Gastroesophageal sphincter (tissue), 3 donors: Measurements from ENCODE around the gene DOCK2.

Experiments
- CTCF ChIP-seq, 4 experiments: fragments of 200-600 bp in 2 of 4; fragments of 450-650 bp in 2 of 4; sonication (generic) in 1 of 4; IDR thresholded peaks; one replicate each; pipeline ENCODE4 v1.5.1; 2017 to 2019; ENCODE audit warnings: antibody characterized with exemption in 4 of 4, mild to moderate bottlenecking in 2 of 4, moderate library complexity in 2 of 4
- EP300 ChIP-seq: sonication (generic); formaldehyde crosslinking; IDR thresholded peaks from one replicate; pipeline ENCODE4 v1.6.1; 2017; ENCODE audit warnings: antibody characterized with exemption, mild to moderate bottlenecking
- POLR2A ChIP-seq, 2 donors: fragments of 450-650 bp; IDR thresholded peaks; one replicate each; pipeline ENCODE4 v1.6.1; 2017; ENCODE audit warnings: antibody characterized with exemption in 2 of 2, mild to moderate bottlenecking in 2 of 2, moderate library complexity in 1 of 2
- POLR2AphosphoS5 ChIP-seq: sonication (generic); formaldehyde crosslinking; IDR thresholded peaks from one replicate; pipeline ENCODE4 v1.6.1; 2017; ENCODE audit warnings: antibody characterized with exemption

GRCh38 chr5:169703813-169704212 lies 66.7 kb downstream of the DOCK2 start:
- no peak for TF ChIP-seq POLR2A (IDR thresholded peaks at IDR 0.05)
- TF ChIP-seq POLR2AphosphoS5 = no peak
- TF ChIP-seq CTCF (IDR thresholded peaks at IDR 0.05) = no peak
- TF ChIP-seq EP300 = no peak
